Measurements from ENCODE around the gene LIN7A.

LIN7A gene

DNA sequence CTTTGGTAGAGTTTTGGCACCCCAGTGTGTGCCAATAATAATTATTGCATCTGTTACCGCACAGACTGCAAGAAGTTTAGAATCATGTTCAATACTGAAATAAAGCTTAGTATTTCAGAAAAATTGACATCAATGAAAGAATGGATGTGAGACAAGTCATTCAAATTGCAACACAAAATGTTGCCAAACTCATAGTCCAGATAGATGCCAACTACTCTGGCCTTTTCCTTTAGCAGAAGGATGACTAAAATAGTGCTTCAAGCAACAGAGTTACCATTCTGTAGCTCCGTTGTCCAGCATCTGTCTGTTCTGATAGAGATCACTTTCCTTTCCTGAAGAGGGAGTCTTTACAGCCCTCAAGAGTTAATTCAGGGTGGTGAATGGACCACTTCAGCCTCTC is 77.5 kb downstream of the LIN7A start:
- no peak for DNase-seq (ENCODE audit: low read depth in 2 of 2)

DNA sequence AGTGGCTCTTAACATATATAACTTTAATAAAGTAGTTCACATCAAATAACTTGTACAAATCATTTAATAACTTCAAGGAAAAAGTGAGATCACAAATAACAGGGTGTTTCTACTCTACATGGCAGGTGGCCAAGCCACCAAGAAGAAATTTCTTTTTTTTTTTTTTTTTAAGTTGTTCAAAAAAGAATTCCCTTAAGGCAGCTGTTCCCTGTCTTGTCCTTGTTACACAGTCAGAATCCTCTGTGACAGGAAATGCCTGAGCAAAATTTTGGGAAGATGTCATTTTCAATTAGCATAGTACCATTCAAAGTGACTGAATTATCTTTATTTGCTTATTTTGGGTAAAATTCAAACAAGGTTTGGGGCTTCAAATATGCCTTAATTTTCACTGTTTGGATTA is 79.4 kb downstream of the LIN7A start:
- no peak for DNase-seq (ENCODE audit: low read depth in 2 of 2)

DNA sequence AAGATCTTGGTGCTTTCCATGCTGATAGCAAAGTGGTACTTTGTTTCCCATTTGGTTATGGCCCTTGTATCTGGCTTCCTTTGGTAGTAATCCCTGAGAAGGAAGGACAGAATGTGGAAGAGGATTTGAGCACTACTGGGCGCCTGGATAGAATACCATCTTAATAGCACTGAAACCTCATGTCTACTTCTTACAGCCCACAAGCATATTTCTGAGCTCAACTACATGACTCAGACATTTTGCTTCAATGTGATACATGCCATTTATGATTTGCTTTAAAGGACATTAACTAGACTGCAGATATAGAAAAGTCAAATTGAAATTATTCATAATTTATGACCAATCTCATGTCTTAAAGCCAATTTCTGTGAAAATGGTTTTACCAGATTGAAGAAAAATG is 80.4 kb downstream of the LIN7A start:
- no peak for DNase-seq (ENCODE audit: low read depth in 2 of 2)

DNA sequence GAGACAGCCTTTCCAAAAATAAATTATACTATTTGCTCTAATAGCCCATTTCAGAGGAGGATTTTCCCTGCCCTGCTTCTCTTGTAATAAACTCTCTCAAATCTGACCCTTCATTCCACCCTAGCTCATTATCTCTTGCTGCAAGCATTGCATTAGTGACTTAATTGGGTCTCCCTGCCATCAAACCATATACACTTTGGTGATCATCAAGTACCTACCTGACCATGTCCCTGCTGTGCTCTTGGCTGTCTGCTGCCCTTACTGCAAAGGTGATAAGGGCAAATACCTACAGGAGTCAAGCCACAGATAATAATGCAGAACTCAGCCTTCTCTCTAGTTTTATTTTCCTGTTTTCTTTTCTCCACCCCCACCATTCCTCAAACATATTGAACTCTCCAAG is 88.4 kb downstream of the LIN7A start:
- DNase-seq (ENCODE audit: low read depth in 2 of 2) = no peak

DNA sequence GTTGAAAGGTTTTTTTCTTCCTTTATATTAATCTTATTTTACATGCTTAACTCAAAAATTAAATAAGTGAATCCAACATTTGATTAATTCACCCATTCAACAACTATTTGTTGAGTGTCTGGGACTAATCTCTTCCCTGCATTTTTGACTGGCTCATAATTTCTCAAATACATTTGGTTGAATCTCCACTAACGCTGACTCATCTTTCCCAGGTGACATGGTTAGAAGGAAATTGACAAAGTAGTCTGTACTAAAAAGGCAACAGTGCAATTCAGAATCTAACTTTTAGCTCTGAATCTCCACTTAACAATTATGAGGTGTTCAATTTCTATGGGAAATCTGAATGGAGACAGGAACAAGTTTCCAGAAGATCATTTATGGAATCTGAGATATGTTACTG is 88.9 kb downstream of the LIN7A start:
- no peak for DNase-seq (ENCODE audit: low read depth in 2 of 2)

DNA sequence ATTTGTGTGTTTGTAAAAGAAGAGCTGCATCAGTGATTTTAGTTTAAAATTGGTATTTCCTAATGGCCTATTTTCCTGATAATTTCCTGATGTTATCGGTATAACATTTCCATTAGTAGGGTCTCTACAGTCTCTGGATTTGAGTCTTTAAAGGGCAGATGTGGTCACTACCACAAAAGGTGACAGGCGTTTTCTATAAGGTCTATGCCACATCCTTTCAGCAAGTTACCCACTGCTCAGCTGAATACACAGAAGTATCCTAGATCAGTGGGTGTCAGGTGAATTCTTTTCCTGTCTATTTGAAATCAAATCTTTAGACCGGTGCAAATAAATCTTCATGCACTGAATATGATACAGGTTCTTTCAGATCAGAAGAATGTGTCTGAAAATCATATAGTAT is 90.2 kb downstream of the LIN7A start:
- DNase-seq (ENCODE audit: low read depth in 2 of 2) = no peak

DNA sequence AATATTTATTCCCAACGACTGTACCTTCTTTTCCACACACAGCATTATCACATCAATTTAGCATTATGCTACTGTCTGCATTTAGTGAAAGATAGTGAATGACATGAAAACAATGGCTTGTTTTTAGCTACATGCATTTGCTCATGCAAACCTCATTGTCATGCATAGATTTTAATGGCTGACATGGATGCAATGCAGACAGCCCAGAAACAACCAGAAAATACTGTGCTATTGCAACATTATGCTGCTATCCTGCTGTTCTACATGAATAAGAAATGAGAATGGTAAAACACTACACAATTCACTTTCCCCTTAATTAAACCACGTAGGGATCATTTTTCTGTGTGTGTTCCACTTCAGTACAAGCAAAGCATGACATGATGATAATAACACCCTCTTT is 90.8 kb downstream of the LIN7A start:
- DNase-seq (ENCODE audit: low read depth in 2 of 2) = no peak

DNA sequence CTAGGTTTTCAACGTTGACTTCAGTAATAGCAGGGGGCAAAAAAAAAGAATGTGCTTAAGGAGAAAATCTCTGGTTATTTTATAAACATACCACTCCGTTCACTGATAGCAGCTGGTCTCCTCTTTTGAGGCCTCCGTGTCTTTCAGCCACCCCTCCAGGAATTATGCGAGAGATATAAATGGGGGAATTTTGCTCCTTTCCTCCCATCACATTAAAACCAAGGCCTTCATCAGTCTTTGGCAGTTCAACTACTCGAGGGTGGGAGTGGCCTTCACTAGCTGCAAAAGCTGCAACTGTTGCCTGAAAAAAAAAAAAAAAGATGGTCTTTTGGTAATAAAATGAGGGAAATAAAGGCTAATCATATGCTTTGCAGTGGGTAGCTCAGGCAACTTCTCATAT is 92.1 kb downstream of the LIN7A start:
- no peak for DNase-seq (ENCODE audit: low read depth in 2 of 2)

DNA sequence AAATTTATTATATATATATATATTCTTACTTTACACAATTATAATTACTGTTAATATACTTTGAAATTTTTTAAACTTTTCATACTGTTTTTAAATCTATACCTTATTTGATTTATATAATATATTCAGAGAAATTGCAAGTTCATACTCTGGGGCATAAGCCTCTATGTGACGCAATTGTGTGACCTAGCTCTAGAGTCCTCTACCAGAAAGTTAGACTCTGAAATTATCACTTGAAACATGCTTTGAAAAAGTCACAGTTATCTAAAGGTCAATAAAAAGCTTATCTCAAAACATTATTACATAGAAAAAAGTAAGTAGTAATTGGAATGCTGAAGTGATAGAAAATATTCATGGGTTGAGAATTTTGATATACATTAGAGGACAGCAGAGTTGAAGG is 93.8 kb downstream of the LIN7A start:
- DNase-seq (ENCODE audit: low read depth in 2 of 2) = no peak

DNA sequence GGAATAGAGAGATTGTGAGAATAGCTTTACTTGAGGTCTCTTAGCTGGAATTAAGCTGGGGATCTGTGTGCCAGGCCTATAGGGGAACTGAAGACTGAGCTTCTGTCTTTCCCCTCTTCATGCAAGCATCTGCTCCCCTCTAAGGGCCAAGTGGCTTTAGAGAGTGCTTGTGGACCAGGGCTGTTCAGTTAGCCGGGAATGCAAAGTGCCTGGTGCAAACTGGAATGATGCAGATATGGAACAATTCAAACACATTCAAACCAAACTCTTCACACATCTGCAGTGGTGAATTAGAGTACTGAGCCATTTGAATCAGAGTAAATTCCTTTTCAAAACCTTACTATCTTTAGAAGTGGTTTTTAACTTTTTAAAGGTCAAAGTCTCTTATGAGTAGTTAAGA is 99.0 kb downstream of the LIN7A start:
- DNase-seq (ENCODE audit: low read depth in 2 of 2) = no peak

DNA sequence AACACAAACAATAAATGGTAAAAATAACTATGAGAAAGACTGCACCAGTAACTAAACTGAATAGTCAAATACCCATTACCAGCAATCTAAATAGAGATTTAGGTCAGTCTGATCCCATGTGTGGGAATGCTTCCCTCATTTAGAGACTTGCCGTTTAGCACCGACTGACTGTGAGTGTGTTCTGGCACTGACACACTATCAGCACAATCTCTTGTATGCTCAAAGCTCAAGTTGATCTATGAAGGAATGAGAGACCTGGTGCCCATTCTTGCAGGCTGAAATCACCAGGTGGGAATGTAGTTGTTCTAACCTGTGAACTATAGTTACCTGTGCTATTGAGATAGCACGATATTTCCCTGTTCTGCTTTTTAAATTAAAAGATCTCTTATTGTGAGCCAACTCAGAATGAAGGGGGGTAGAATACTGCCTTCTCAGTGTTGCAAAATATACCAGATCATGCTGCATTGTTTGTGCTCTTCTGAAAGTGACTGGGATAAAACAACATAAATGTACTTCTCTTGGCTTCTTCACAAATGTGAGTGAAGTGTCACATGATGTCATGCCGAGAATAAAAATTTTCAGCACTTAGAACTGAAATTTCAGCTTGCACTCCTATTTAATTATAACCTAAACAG is 99.6 kb downstream of the LIN7A start:
- DNase-seq (ENCODE audit: low read depth in 2 of 2) = no peak

DNA sequence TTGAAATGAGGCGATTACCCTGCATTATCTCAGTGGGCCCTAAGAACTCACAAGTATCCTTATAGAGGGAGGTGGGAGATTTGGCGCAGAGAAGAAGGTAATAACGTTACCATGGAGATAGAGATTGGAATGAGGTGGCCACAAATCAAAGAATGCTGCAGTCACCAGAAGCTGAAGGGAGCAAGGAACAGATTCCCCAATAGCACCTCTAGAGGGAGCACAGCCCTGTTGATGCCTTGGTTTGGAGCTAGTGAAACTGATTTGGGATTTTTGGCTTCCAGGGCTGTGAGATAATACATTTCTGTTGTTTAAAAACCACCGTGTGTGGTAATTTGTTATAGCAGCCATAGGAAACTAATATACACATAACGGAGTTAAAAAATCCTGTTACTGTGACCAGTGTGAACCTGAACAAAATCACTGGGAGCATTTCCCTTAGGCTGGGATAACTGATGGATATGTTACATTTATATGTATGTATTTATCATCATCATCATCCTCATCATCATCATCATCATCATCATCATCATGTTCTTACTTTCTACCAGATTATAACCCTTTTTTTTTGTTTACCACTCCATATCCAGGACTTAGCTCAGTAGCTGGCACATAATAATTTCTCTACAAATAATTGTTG is 100.3 kb downstream of the LIN7A start:
- no peak for DNase-seq (ENCODE audit: low read depth in 2 of 2)

DNA sequence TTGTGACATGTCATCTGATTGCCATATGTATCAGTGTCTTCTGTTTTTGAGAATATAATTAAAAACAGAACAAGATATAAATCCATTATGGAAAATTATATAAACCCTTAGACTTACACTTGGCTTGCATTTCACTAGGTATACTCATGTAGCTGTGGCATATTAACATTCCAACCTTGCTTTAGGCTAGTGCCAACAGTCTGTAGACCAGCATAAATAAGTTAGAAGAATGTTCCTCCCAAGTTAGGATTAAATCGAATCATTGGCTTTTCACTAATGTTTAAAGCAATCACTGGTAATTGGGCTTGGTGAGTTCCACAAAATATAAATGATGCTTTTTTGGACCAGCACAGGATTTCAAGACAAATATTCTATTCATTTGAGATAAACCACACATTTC is 103.0 kb downstream of the LIN7A start:
- DNase-seq (ENCODE audit: low read depth in 2 of 2) = no peak

DNA sequence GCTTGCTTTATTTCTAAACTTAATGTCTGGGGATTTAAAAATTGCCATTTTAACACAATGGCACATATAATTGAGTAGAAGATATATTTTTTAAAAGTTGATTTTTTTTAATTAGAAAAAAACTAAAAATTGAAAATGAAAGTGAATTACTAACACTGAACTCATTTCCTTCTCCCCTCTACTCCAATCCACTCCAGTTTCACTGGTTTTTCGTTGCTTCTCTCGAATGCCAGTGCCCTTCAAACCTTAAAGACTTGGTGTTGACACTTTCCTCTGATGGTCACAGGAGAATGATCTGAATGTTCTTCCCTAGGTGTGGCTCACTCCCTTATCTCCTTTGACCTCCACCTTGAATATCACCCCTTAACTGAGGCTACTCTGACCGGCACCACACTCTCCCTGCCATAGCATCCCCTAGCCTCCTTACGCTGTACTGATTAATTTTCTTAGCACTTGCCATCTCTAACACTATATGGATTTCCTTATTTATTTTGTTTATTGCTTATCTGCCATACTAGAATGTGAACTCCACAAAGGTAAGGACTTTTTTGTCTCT is 107.1 kb downstream of the LIN7A start:
- no peak for DNase-seq (ENCODE audit: low read depth in 2 of 2)

DNA sequence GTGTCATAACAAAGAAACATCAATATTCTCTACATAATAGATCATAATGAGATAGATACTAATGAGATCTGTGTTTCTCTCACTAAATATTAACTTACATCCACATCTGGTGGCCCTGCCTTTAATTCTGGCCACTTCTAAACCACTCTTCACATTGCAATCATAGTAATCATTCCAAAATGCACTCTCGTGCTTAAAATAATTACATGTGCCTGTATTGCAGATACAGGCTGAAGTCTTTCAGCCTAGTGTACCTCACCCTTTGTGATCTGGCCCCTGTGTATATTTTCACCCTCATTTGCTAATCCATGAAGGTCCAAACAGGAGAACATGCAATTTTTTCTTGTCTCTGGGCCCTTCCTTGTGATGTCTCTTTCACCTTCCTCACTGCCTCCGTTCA is 108.0 kb downstream of the LIN7A start:
- no peak for DNase-seq (ENCODE audit: low read depth in 2 of 2)

DNA sequence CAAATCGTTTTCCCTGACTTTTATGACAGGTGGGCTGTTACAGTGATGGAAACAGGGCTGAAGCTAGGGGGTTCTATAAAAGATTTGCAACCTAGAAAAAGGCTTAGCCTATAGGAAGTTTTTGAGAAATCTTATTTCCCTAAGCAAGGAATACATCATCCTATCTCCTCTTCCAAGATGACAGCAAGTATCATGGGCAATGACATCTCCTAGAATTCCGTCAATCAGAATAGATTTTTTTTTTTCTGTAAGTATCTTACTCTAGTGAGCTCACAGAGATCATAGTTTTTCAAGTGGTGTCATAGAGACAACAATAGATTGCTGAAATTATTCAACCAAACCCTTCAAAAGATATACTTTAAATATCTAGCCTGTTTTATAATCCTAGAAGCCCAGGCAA is 112.2 kb downstream of the LIN7A start:
- DNase-seq (ENCODE audit: low read depth in 2 of 2) = no peak

DNA sequence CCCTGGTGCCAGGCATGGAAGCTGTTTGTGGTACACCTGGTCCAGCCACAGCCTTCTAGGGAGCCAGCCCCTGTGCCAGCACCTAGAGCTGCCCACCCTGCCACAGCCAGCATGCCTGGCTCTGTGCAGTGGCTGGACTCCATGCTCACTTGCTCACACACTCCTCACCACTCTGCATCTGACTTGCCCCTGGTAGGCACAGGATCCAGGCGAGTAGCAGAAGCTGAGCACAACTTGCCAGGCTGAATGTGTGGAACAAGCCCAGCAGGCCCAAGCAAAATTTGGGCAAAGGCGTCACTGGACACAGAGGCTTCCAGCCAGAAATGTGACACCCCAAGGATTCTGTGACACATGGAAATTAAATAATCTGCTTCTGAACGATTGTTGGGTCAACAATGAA is 114.3 kb downstream of the LIN7A start:
- DNase-seq (ENCODE audit: low read depth in 2 of 2) = no peak

DNA sequence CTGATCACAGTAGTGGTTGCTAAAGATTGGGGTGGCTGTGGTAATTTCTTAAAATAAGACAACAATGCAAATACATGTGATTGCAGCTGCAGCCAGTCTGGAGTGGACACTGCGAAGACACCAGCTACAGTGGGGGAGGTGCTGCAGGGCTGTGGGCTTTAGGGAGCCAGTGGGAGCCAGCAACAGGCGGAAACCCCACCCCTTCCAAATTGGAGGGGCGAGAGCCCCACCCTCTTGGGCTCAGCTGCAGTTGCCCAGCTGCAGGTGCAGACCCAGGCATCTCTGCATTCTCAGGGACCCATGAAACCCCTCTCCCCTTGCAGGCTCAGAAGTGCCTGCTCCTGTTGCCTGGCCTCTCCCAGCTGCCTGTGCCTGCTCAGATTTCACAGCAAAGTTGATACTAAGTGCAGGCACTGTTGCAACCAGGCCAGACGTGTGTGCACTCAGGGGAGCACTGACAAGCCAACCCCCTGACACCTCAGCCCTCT is 116.2 kb downstream of the LIN7A start:
- DNase-seq (ENCODE audit: low read depth in 2 of 2) = no peak

DNA sequence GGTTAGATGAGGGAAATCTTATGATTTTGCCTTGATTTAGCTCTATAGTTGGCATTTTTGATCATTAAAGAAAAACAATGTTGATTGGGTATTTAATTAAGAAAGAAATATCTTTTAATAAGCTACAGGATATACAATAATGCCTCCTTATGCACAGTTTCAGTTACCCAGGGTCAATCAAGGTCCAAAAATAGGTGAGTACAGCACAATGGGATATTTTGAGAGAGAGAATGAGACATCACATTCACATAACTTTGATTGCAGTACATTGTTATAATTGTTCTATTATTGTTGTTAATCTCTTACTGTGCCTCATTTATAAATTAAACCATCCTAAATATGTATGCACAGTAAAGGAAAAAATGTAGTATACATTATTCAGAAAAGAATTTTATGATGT is 118.9 kb downstream of the LIN7A start:
- DNase-seq (ENCODE audit: low read depth in 2 of 2) = no peak

DNA sequence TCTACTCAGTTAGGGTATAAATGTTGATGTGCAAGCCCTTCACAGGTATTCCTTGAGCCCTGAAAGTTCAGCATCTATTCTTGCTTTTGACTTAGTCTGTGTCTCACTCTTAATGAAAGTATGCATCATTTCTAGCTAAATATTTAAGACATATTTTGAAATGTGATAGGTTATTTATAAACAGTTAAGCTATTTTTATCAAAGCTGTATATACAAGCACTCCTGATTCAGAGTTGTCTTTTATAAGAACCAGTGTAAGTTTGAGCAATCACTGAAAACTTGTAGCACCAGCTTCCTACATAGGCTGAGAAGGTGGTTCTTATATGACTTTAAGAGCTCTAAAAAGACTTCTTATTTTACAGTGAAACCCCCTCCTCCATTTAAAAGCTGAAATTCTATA is 122.4 kb downstream of the LIN7A start:
- no peak for DNase-seq (ENCODE audit: low read depth in 2 of 2)

DNA sequence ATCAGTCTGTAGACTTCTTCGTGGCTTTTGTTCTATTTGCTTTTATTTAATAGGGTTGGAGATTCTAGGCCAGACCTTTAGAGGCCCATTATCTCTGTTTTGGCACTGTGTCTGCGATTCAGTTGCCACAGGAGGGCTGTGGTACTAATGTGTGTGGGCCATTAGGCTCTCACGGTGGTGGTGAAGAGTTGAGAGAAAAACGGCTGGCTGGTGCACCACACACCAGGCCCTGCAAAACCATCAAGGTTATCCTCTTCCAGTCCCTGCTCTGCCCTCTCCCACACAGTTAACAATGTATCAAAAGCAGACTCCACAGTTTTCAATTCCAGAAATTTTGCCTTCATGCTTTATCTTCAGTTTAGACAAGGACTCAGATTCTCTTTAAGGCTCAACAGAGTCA is 123.3 kb downstream of the LIN7A start:
- no peak for DNase-seq (ENCODE audit: low read depth in 2 of 2)

DNA sequence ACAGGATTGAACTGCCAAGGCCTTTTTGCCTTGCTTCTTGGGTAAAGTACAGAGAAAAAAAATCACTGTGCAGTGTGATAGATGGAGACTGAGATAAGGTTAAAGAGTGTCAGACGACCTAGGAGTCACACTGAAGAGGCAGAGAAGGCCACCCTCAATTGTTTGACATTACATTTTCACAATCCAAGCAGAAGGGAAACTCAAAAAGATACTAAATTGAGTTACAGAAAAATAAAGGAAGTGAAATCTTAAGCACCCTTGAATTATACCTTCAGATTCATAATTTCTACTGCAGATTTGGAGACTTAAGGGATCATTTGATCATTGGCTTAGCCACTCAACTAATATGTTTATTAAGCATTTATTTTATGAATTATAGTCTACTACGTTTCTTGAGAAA is 123.9 kb downstream of the LIN7A start:
- no peak for DNase-seq (ENCODE audit: low read depth in 2 of 2)

DNA sequence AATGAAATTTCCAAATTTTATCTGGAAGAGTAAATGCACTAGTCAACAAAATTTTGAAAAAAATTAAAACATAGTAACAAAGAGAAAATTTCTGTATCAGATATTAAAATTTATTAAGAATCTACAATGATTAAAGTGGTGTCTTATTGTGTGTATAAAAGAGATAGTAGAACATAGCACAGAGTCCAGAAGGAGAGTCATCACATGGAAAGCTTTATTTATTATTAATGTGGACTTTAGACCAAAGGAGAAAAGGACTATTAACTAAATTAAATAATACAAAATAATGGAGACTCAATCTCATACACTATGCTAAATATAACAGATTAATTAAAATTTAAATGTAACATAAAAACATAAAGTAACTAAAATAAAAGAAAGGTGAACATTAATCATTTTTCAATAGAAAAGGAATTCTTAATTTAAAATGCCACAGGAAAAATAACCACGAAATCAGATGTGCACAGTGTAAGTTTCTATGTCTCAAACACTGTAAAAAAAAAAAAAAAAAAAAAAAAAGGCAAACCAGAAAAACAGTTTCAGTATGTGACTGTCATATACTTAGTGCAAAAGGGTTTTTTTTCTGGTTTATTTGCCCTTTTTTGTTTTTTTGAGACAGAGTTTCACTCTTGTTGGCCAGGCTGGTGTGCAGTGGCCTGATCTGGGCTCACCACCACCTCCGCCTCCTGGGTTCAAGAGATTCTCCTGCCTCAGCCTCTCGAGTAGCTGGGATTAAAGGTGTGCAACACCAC is 125.6 kb downstream of the LIN7A start:
- DNase-seq (ENCODE audit: low read depth in 2 of 2) = no peak
